Transverse colon (tissue), 4 donors: Measurements from ENCODE around the gene CCDC91. TPM values are rescaled to one million over a fixed set of nuclear protein-coding genes. Genes with fewer than 3 reads are reported as not detected.
"Not testable (repeated sequence)": the region's sequence is repeated elsewhere in the genome, so short reads cannot be mapped to it uniquely, and the experiment has no call there.

Experiments
- DNase-seq: peaks from one replicate; pipeline ENCODE4 v3.0.0-alpha.2; 2019
- H3K27ac ChIP-seq, 4 donors: fragments of 200-600 bp; sonication (generic); 2 replicates each; pipeline ENCODE4 v1.5.1; 2016 to 2018; ENCODE audit warnings: inconsistent platforms in 4 of 4
- H3K27me3 ChIP-seq: fragments of 200-600 bp; sonication (generic); 2 replicates; pipeline ENCODE4 v1.5.1; 2017; ENCODE audit warnings: inconsistent platforms
- H3K36me3 ChIP-seq, 4 donors: fragments of 200-600 bp; sonication (generic); 2 replicates each; pipeline ENCODE4 v1.5.1; 2017 to 2019; ENCODE audit warnings: inconsistent platforms in 4 of 4
- H3K4me1 ChIP-seq, 4 donors: fragments of 200-600 bp; sonication (generic); 2 replicates each; pipeline ENCODE4 v1.5.1; 2017 to 2020; ENCODE audit warnings: inconsistent platforms in 4 of 4
- H3K4me3 ChIP-seq, 4 donors: fragments of 200-600 bp; sonication (generic); 1 replicate in 1 of 4; 2 replicates in 3 of 4; pipeline versions ENCODE4 v1.5.1 to v1.6.1; 2017 to 2019; ENCODE audit warnings: inconsistent platforms in 4 of 4
- H3K9me3 ChIP-seq, 2 donors: fragments of 200-600 bp; sonication (generic); 2 replicates each; pipeline ENCODE4 v1.5.1; 2017 to 2019; ENCODE audit warnings: inconsistent platforms in 2 of 2
- EP300 ChIP-seq: sonication (generic); formaldehyde crosslinking; IDR thresholded peaks from one replicate; pipeline ENCODE4 v1.6.1; 2017; ENCODE audit warnings: antibody characterized with exemption, low read depth
- POLR2A ChIP-seq: fragments of 450-650 bp; IDR thresholded peaks from one replicate; pipeline ENCODE4 v1.6.1; 2016; ENCODE audit warnings: antibody characterized with exemption, mild to moderate bottlenecking, moderate library complexity
- POLR2AphosphoS5 ChIP-seq, 3 donors: sonication (generic); formaldehyde crosslinking; IDR thresholded peaks; one replicate each; pipeline ENCODE4 v1.6.1; 2016; ENCODE audit warnings: antibody characterized with exemption in 3 of 3
- WGBS, 2 donors: methylation state at CpG; one replicate each; pipeline ENCODE4 v1.1.5; 2018; ENCODE audit warnings: low coverage in 1 of 2; 5-methylcytosine and 5-hydroxymethylcytosine counted together
- in situ Hi-C, 4 donors: fragments of 200-750 bp; cut with MboI; loops; one replicate each; pipeline versions ENCODE4 v1.15.0 to v1.15.1; 2017; ENCODE audit warnings: low sequenced_read_pairs in 3 of 4, low pct_ligation_motif_present in 1 of 4, low pct_unique_long_range_greater_than_20kb in 1 of 4
- intact Hi-C: fragments of 100-400 bp; cut with DNase I; formaldehyde crosslinking; loops from one replicate; pipeline ENCODE4 v1.15.1; 2023; ENCODE audit warnings: low total_unique reads
- total RNA-seq, 4 donors: library from RNA; depleted of rRNA; stranded (reverse); fragments of >200 nt; gene quantifications; one replicate each; pipeline ENCODE4 v1.1.0, GENCODE V29; 2016
- TF ChIP-seq, protein P1 (sequence below), 5 experiments: fragments of 200-600 bp in 3 of 5; fragments of 450-650 bp in 2 of 5; sonication (generic) in 3 of 5; IDR thresholded peaks; 1 replicate in 2 of 5; 2 replicates in 3 of 5; pipeline ENCODE4 v1.5.1; 2016 to 2017; ENCODE audit warnings: antibody characterized with exemption in 5 of 5, inconsistent platforms in 3 of 5, mild to moderate bottlenecking in 2 of 5, moderate library complexity in 1 of 5

Gene CCDC91
- total RNA-seq, 4 donors from 2014 or later: 8.4 to 37.8 (median 35.5) TPM

DNA sequence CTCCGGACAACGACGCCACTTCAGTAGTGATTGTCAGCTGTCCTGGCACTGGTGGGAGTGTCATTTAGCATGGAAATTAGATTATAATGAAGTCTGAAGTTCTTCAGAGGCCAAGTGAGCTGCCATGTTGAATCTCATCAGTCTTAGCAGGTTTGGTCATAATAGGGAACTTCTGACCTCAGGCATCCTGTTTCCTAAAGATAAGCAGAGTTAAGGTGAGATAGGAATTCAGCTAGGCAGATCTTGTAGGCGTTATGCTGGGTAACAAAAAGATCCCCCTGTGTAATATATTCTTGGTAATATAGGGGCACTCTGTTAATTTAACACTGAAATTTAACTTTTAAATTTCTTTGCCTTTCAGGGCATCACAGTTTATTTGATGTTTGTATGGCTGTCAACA, 137.5 kb downstream of the CCDC91 start:
- in situ Hi-C loops: no loop called here
- peaks cover 0 to 10% (median 0%) of the 10 kb centered on the region in 4 donors for H3K36me3 ChIP-seq
- no peaks in the 10 kb centered on the region for H3K9me3 ChIP-seq
- H3K4me3 ChIP-seq: no peak overlapping the region
- WGBS, 2 donors: 86 to 93% methylated on average over 1 to 4 of the region's 4 CpGs
- TF ChIP-seq POLR2A (no peak), POLR2AphosphoS5 (IDR thresholded peaks at IDR 0.05) (no peak), EP300 (no peak)
- TF ChIP-seq, protein P1, sequence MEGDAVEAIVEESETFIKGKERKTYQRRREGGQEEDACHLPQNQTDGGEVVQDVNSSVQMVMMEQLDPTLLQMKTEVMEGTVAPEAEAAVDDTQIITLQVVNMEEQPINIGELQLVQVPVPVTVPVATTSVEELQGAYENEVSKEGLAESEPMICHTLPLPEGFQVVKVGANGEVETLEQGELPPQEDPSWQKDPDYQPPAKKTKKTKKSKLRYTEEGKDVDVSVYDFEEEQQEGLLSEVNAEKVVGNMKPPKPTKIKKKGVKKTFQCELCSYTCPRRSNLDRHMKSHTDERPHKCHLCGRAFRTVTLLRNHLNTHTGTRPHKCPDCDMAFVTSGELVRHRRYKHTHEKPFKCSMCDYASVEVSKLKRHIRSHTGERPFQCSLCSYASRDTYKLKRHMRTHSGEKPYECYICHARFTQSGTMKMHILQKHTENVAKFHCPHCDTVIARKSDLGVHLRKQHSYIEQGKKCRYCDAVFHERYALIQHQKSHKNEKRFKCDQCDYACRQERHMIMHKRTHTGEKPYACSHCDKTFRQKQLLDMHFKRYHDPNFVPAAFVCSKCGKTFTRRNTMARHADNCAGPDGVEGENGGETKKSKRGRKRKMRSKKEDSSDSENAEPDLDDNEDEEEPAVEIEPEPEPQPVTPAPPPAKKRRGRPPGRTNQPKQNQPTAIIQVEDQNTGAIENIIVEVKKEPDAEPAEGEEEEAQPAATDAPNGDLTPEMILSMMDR (IDR thresholded peaks at IDR 0.05): no peak
- no peak for DNase-seq
- H3K27me3 ChIP-seq: no peaks in the 10 kb centered on the region
- no peak overlapping the region for H3K27ac ChIP-seq
- no peaks in the 10 kb centered on the region for H3K4me1 ChIP-seq
- intact Hi-C loops: no loop called here

- Histone ChIP-seq H3K27me3 (no peaks in the 10 kb centered on the region), H3K36me3 (peaks cover 0 to 10% (median 0%) of the 10 kb centered on the region in 4 donors), H3K27ac (no peak overlapping the region), H3K4me1 (no peaks in the 10 kb centered on the region), H3K4me3 (no peak overlapping the region), H3K9me3 (no peaks in the 10 kb centered on the region)
- no peak for TF ChIP-seq POLR2A
- TF ChIP-seq, protein P1 (IDR thresholded peaks at IDR 0.05): no peak
- 92 to 96% methylated on average over 2 of the region's 2 CpGs for WGBS, 2 donors
- DNase-seq: no peak
- intact Hi-C loops: no loop called here
- in situ Hi-C loops: no loop called here
These were observed 138.7 kb downstream of the CCDC91 start for GRCh38 chr12:28328967-28329366.

DNA sequence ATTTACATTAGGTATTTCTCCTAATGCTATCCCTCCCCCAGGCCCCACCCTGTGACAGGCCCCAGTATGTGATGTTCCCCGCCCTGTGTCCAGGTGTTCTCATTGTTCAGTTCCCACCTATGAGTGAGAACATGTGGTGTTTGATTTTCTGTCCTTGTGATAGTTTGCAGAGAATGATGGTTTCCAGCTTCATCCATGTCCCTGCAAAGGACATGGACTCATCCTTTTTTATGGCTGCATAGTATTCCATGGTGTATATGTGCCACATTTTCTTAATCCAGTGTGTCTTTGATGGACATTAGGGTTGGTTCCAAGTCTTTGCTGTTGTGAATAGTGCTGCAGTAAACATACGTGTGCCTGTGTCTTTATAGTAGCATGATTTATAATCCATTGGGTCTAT, 139.5 kb downstream of the CCDC91 start:
- intact Hi-C loops, DNase-seq, in situ Hi-C loops, H3K36me3 ChIP-seq, H3K4me3 ChIP-seq, H3K4me1 ChIP-seq, H3K27ac ChIP-seq, H3K9me3 ChIP-seq, H3K27me3 ChIP-seq: not testable (repeated sequence)
- WGBS, 2 donors: 100% methylated on average over 1 to 2 of the region's 2 CpGs

- DNase-seq, intact Hi-C loops, H3K9me3 ChIP-seq, H3K27me3 ChIP-seq, H3K27ac ChIP-seq, H3K36me3 ChIP-seq, in situ Hi-C loops, H3K4me1 ChIP-seq, H3K4me3 ChIP-seq: not testable (repeated sequence)
- WGBS, 2 donors: 84 to 100% methylated on average over 2 to 3 of the region's 3 CpGs
These were observed 140.0 kb downstream of the CCDC91 start for GRCh38 chr12:28330232-28330631.

DNA sequence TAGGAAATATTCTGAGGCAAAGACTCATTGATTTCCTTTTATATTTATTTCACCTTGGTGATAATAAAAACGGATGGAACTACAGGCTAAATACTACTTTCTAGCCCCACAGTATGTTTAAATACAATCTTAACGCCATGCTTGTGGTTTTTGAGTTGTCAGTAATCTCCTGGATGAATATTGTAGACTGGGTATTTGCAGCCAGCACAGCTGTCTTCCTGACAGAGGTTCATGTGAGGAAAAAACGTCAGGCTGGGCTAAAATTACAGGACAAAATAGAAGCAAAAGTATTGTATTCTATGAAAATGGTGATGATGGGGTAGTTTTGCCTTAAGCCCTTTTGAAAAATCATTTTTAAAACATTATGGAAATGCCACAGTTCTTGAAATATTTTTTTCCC, 140.9 kb downstream of the CCDC91 start:
- Histone ChIP-seq H3K9me3 (no peaks in the 10 kb centered on the region), H3K27ac (no peak overlapping the region), H3K36me3 (peaks cover 0 to 10% (median 0%) of the 10 kb centered on the region in 4 donors), H3K27me3 (no peaks in the 10 kb centered on the region), H3K4me1 (no peaks in the 10 kb centered on the region), H3K4me3 (no peak overlapping the region)
- in situ Hi-C loops: no loop called here
- TF ChIP-seq POLR2AphosphoS5 (IDR thresholded peaks at IDR 0.05) (no peak), EP300 (no peak), POLR2A (no peak)
- TF ChIP-seq, protein P1 (IDR thresholded peaks at IDR 0.05): no peak
- 65 to 69% methylated on average over 3 of the region's 3 CpGs for WGBS, 2 donors
- DNase-seq: no peak
- intact Hi-C loops: no loop called here
